ENCODE results near the gene KIRREL3.

The KIRREL3 gene

DNA sequence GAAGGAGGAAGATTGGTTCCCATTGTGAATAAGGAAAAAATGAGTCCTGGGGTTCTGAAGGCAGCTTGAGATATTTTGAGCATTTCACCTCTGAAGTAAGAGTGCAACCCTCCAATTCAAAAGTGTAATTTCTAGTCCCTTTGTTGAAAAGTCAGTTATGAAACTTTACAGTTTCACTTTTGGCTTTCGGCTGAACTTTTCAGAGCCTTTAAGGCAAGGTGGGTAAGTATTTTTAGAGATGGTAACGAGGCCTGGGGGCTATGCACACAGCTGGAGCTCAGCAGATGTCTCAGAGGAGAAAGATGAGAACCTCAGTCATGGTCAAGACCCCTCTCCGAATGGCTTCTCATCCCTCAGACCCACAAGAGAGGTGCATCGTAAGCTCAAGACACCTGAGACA is 267.6 kb downstream of the KIRREL3 start:
- no peak for DNase-seq

DNA sequence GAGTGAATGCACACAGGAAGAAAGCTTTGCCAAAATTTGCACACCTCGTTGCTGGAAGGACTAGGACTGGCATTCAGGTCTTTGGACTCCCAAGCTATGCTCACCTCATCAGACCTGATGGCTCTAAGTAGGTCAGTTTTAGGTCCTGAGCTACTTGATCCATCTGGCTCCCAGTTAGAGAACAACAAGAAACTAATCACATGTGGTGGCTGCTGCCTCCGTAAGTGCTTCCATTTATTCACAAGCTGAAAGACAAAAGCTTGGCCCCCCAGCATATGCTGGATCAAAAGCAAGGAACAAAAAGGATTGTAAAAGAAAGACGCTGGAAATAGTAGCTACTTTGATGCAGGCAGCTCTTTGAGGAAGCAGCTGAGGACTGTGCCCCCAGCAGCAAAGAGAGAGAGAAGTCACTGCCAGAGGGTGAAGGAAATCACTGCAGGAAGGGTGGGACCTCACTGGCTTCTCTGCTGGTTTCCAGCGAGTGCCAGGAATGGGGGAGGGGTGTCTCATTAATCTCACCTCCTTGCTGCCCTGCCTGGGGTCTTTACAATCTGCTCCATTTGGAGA is 268.9 kb downstream of the KIRREL3 start:
- no peak for DNase-seq

- no peak for DNase-seq
Observed at GRCh38 chr11:126727381-126727780, 273.2 kb downstream of the KIRREL3 start.

DNA sequence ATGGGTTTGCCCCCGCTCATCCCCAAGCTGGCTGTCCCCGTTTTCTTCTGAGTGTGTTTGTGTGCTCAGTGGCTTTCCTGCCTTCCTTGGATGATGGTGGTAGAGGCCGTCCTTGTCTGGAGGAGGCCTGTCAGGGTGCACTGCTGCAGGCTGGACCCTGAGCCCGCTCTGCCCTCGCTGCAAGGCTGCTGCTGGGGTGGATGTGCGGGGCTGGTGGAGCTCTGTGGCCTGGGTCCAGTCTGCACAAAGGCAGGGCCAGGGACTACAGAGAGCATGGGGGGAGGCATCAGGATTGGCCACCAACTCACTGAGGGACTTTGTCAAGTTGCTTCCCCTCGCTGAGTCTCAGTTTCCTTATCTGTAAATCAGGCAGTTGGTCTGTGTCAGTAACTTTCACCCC is 275.0 kb downstream of the KIRREL3 start:
- DNase-seq = no peak

- DNase-seq = no peak
Observed at GRCh38 chr11:126725043-126725442, 275.5 kb downstream of the KIRREL3 start.

DNA sequence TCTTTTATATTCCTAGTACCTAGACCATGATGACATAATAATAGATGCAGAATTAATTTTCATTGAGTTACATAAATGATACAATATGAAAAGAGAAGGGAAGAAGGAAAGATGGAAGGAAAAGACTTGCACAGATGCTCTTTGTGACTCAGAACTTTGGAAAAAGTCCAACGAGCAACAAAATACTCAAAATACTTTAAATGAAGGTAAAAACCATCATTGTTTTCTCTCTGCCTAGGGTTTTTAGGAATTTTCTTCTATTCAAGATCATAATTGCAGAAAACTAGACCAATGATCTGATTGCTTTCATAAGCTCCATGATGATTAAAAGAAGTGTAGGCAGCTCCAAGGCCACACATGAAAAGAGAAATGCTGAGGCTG is 276.9 kb downstream of the KIRREL3 start:
- DNase-seq = no peak

- DNase-seq = no peak
Observed at GRCh38 chr11:126722956-126723664, 277.5 kb downstream of the KIRREL3 start.

- DNase-seq = no peak
Observed at GRCh38 chr11:126722006-126722736, 278.4 kb downstream of the KIRREL3 start.

DNA sequence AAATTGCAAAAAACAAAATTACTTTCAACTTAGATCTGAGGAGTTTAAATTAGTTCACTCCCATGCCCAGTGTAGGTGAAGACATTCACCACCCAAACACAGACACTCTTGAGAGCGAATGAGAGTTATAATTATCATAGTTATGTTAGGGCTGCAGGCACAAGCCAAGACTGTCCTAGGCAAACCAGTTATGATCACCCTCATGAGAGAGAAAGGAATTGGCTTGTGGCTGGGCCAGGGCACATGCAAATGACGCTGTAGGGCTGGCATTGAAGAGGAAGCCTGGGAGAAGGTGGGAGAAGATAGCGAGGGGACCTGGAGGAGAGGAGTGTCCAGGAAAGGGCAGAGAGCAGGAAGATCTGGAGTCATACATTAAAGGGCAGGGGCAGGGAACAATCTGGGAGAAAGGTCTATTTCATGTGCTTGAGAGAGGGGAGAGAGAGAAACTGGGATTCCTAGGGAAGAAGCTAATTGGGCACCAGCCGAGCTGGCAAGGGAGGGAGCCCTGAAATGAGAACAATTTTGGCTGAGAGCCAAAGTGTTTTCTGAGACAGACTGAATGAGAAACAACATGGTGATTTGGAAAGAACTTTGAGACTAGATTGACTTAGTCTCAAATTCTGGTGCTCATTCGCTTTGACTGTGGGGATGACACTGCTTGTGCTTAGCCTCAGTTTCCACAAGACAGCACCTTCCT is 279.9 kb downstream of the KIRREL3 start:
- no peak for DNase-seq

DNA sequence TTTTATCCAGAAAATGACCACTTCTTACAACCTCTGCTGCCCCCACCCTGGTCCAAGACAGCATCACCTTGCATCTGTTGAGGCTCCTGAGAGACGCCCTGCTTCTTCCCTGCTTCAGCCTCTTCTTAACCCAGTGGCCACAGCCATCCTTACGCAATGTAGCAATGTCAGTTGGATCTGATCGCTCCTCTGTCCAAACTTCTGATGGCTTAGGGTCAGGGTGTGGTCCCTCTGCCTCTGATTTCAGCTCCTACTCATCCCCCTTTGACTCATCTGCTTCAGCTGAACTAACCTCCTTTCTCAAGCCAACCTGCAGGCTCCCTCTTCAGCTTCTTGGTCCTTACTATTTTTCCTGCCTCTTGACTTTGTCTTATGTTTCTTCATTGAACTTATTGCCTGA is 280.8 kb downstream of the KIRREL3 start:
- DNase-seq = no peak

DNA sequence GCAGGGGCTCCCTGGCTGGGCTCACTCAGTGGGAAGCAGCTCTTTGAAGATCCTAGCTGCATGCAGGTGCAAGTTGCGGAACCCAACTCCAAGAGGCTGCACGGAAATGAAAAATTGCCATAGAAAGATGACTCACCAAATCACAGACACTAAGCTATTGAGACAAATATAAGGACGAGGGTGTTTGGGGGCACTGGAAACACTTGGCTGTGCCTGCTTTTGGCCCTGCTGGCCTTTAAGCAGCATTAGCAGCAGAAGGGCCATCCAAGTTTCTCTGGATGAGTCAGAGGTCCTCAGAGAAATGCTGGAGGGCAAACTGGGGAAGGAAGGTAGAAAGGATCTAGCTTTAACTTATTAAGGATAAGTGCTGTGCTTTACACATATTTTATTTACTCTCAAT is 282.3 kb downstream of the KIRREL3 start:
- no peak for DNase-seq

- DNase-seq = peak in 1 of 2 experiments; percentile 14
Observed at GRCh38 chr11:126716456-126717083, 284.0 kb downstream of the KIRREL3 start.

- DNase-seq = no peak
Observed at GRCh38 chr11:126713806-126714205, 286.8 kb downstream of the KIRREL3 start.

- DNase-seq = no peak
Observed at GRCh38 chr11:126711977-126712625, 288.5 kb downstream of the KIRREL3 start.

DNA sequence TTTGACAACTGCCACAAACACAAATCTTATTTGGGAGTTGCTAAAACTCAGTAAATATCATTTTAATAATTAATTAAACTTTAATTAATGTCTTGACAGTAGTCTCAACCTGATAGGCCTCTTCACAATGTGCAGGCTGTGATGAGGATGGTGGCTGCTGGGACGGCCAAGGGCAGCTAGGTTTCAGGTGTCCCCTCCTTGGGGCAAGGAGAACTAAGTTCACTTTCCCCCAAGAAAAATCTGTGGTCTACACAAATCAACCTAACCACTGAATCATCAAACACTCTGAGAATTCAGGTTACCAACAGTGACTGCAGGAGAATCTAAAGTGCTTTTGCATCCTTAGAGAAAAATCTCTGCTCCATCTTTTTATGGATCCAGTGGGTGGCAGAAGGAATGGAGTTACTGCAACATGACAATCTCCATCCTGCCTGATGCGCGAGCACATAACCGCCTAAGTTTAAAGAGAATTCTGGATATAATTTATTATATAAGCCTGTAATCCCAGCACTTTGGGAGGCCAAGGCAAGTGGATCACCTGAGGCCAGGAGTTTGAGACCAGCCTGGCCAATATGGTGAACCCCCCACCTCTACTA is 289.7 kb downstream of the KIRREL3 start:
- no peak for DNase-seq

GRCh38 chr11:126707498-126707897 is 293.1 kb downstream of the KIRREL3 start:
- no peak for DNase-seq

DNA sequence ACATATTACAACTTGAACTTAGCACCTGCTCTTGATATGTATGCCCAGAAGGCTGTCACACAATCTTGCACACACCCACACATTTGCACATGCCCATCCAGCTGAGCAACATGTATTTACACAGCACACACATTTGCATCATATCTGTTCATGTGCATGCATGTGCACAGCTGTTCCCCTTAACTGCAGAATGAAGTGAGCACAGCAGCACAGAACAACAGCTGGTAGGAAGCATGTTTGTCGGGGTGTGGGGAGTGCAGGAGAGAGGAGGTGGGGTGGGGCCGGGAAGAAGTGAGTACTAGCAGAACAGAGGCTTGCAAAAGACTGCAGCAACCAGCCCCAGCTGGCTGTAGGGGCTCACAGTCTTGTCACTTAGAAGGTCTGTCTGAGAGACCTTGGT is 296.5 kb downstream of the KIRREL3 start:
- DNase-seq = no peak

DNA sequence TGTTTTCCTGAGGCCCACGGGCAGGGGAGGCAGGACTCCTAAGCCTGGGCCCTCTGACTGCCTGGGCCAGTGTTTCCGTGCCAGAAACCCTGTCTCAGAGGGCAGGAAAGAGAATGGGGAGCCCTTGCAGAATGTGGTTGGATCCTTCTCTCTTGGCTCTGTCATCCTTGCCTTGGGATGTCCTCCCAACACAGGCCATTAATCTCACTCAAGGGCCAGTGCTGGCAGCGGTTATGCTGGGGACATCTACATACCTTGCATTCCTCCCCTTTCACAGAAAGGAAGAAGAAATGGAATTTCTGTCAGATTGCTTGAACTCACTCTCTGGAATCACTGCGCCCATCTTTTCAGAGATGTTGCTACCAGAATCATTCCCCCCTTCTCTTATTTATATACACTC is 296.9 kb downstream of the KIRREL3 start:
- DNase-seq = no peak

DNA sequence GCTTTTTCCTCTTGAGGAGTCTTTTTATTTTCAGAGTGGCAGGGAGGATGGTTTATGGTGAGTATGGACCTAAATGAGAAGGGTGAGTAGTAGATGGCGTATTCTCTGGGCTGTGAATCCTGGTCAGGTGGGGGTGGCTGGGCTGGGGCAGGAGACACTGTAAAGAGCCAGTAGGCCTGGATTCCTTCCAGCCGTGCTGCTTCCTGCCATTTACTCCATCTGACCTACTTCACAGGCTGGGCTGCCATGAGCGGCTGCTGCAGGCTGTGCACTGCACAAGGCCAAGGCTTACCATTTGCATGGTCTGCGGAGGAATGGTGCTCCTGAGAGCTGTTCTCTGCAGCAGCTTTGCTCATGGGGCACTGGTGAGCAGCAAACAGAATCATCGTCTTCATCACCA is 297.6 kb downstream of the KIRREL3 start:
- DNase-seq = no peak

DNA sequence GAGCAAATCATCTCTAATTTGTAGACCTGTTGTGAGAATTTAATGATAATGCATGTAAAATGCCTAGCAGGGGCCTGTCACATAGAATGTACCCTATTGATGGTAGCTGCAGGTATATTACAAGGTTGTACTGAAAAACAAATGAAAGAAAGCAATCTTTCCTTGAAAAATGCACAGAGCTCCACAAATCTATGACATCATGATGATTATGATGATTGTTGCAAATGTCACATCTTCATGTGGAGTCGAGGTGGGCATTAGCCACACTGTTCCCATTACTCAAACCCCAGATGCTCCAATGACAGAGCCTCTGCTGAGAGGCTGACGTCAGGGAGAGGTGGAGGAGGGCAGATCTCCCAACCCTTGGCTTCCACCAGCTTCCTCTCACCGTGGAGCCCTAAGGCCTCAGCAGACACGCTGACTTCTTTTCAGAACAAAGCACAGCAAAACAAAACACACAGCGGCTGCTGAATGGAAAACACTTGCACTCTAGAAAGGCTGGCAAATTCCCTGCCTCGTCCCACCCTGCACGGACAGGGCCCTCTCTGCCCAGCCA is 298.3 kb downstream of the KIRREL3 start:
- no peak for DNase-seq

DNA sequence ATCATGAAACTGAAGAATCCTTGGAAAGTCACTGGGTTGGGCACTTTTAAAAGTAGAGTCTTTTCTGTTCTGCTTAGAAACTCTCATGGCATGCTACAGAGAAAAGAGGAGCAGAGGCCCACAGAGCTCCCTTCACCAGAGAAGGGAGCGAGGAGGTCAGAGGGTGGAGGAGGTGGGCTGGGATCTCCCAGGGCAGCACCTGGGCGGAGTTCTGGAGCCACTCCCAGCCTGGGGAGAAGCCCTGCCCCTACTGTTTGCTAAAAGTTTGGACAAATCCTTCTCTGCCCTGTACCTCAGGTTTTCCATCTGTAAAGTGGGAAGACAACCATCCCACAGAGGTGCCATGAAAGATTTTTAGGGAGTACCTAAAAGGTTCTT is 299.1 kb downstream of the KIRREL3 start:
- no peak for DNase-seq
